Measurements from ENCODE around the gene PPBP.

DNA sequence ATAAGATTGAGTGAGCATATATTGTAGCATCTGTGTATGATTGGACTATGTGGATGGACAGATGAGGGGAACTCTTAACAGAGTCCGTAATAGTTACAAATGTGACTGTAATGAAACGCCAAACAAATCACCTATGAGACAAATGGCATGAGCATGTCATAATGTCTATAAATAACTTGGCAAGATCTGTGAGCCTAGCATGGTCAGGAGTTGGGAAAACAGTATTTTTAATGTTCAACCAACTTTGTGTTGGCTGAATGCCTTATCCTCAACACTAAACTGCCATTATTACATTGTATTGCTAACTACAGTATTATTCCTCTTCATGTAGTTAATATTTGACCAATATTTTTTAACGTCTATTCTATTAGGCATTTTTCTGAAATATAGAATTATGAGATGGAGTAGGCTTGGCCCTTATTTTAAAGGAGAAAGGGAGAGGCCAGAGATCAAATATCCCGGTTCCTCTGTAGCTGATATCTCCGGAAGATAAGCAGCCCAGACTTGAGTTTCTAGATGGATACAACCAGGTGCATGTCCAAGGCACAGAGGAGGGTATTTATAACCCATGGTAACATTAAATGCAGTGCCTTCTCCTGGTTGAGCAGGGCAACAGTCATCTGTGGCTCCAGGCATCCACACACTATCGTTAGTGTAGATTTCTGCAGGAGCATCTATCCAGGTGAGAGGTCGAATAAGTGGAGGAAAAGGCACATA, 38.8 kb downstream of the PPBP start:
- TF ChIP-seq POLR2AphosphoS5 (IDR thresholded peaks at IDR 0.05) (no peak), CTCF (IDR thresholded peaks at IDR 0.05; ENCODE audit: poor library complexity, severe bottlenecking) (no peak), EZH2 (IDR thresholded peaks at IDR 0.05; ENCODE audit: borderline replicate concordance, insufficient read depth, low read length, poor library complexity, severe bottlenecking) (no peak), EP300 (conservative IDR thresholded peaks at IDR 0.05; ENCODE audit: poor library complexity, severe bottlenecking) (no peak), REST (IDR thresholded peaks at IDR 0.05; ENCODE audit: borderline replicate concordance) (no peak), SMC3 (conservative IDR thresholded peaks at IDR 0.05; ENCODE audit: poor library complexity) (no peak)
